ENCODE data around the gene PPME1. TPM values are rescaled to one million over a fixed set of nuclear protein-coding genes. Genes with fewer than 3 reads are reported as not detected.

PPME1 gene
- total RNA-seq, 1 donor from 2014 or later: 36.8 TPM

GRCh38 chr11:74154620-74155281 lies 16.3 kb upstream of the PPME1 start:
- intact Hi-C loops (cut with DNase I): no loop called here
- no peak for DNase-seq (ENCODE audit: low spot score)

DNA sequence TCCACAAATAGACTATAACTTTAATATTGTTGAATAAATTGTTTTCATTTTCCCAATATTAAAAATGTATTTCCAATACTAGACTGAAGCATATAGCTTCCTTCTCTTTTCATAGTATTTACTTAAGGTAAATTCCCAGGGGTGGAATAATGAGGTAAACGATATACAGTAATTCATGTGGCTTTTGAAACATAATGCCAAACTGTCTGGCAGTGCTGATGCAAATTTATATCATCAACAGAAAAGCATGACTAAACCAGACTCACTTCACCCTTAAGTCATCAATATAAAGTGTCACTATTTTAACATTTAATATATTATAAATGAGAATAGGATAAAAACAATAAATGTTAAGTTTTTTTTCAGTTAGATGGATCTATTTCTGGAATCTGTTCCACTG lies 13.9 kb upstream of the PPME1 start:
- intact Hi-C loops (cut with DNase I): no loop called here
- DNase-seq (ENCODE audit: low spot score): no peak

DNA sequence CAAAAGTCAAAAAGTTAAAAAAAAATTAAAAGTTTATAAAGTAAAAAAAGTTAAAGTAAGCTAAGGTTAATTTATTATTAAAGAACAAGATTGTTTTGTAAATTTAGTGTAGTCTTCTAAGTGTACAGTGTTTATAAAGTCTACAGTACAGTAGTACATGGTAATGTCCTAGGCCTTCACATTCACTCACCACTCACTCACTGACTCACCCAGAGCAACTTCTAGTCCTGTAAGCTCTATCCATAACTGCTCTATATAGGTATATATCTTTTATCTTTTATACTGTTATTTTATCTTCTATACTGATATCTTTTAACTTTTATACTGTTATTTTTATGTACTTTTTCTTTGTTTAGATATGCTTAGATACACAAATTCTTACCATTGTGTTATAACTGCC lies 11.4 kb upstream of the PPME1 start:
- no peak for DNase-seq (ENCODE audit: low spot score)
- intact Hi-C loops (cut with DNase I): no loop called here

DNA sequence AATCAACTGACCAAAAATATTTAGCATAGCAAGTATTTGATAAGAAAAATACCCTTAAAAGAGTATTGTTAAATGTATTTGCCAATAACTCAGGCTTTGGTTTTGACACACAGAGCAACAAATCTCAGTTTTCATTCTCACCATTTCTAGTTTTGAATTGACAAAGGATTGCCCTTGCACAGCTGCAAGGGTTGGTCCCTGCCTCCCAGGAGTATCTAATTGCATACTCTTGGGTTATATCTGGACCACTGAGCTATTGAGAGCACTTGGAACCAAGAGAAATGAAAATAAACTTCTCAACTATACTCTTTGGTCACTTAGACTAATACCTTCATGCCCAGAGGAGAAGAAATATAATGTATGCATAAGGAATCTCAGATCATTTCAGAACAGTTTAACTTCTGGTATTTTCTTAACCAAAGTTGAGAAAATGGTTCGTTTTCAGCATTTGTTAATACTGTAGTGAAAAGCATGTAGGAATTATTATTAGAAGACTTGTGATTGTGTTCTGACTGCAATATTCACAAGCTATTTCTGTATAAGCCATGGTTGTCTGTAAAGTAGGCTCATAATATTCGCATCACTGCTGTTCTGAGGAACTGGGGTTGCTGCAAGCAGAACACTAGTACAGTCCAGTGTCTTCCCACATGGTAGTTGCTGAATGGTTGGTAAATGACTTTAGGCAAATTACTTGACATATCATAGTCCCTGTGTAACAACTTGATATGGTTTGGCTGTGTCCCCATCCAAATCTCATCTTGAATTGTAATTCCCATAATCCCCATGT lies 8.2 kb upstream of the PPME1 start:
- no peak for DNase-seq (ENCODE audit: low spot score)
- intact Hi-C loops (cut with DNase I): no loop called here

- intact Hi-C loops (cut with DNase I): no loop called here
- DNase-seq (ENCODE audit: low spot score): no peak
Observed at GRCh38 chr11:74168838-74169237, 2.3 kb upstream of the PPME1 start.

- DNase-seq (ENCODE audit: low spot score): no peak
- intact Hi-C loops (cut with DNase I): no loop called here
Observed at GRCh38 chr11:74169738-74170458, 1.2 kb upstream of the PPME1 start.

DNA sequence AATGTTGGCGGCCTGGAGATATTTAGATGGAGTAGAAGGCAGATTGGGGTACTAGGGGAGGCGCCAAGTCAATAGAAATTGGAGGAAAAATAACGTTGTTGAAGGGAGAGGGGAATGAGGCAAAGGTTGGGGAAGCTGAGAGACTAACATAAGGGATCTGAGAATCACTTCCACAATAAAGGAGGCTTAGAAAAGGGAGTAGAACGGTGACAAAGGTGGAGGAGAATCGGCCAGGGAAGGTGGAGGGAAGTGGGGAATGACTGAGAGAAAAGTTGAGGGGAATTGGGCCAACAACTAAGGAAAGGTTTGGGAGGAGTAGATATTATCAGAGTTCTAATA lies 510 bp downstream of the PPME1 start:
- intact Hi-C loops (cut with DNase I): no loop called here
- no peak for DNase-seq (ENCODE audit: low spot score)

- DNase-seq (ENCODE audit: low spot score): no peak
- intact Hi-C loops (cut with DNase I): no loop called here
Observed at GRCh38 chr11:74171997-74172396, 908 bp downstream of the PPME1 start.

- no peak for DNase-seq (ENCODE audit: low spot score)
- intact Hi-C loops (cut with DNase I): no loop called here
Observed at GRCh38 chr11:74175920-74176319, 4.8 kb downstream of the PPME1 start.

DNA sequence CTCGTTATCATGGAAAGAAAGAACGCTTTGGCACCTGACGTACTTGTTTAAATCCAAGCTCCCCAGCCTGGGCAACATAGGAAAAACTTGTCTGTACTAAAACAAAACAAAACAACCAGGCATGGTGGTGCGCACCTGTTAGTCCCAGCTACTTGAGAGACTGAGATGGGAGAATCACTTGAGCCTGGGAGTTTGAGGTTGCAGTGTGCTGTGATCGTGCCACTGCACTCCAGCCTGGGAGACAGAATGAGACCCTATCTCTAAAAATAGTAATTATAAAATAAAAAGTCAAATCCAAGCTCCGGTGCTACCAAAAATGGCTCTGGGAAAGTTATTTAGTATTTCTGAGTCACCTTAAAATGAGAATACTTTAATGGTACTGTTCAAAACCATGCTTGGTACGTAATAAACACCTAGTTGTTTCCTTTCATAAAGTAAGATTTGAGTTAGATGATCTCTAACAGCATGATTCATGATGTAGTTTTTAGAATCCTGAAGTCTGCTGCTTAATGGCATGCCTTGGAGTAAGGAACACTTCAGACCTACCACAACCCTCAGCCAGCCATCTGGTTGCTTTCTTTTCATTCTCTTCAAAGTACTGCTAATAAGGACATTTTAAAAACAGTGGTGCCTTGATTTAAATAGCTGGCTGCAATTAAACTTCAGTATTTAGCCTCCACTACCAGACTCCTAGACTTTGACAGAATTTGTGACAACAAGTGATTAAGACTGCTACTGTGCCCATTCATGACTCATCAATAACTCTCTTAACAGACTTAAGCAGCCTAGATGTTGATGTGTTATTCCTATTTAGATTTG lies 8.4 kb downstream of the PPME1 start:
- intact Hi-C loops (cut with DNase I): no loop called here

GRCh38 chr11:74182635-74183034 lies 11.5 kb downstream of the PPME1 start:
- no peak for DNase-seq (ENCODE audit: low spot score)
- intact Hi-C loops (cut with DNase I): no loop called here

More for the DNA sequence above, 8.4 kb downstream of the PPME1 start:
- DNase-seq (ENCODE audit: low spot score): no peak

DNA sequence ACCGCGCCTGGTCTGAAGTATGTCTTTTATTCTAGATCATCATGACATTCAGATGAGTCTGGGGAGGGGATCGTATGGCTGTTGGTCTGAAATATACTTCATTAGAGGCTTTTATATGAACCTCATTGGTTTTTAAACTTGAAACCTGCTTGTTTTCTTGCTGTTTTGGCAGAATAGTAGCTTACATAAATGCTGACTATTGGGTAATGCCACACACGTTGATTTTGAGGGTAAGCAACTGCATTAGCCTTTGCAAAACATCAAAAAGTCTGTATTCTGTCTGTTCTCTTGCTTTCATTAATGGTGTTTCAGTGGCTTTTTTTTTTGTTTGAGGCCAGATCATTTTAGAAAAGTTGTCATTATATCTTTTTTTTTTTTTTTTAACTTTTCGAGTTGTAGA lies 14.2 kb downstream of the PPME1 start:
- intact Hi-C loops (cut with DNase I): no loop called here
- DNase-seq (ENCODE audit: low spot score): no peak

- no peak for DNase-seq (ENCODE audit: low spot score)
- intact Hi-C loops (cut with DNase I): no loop called here
Observed at GRCh38 chr11:74185695-74186094, 14.6 kb downstream of the PPME1 start.

- intact Hi-C loops (cut with DNase I): no loop called here
- DNase-seq (ENCODE audit: low spot score): no peak
Observed at GRCh38 chr11:74195828-74196227, 24.7 kb downstream of the PPME1 start.

DNA sequence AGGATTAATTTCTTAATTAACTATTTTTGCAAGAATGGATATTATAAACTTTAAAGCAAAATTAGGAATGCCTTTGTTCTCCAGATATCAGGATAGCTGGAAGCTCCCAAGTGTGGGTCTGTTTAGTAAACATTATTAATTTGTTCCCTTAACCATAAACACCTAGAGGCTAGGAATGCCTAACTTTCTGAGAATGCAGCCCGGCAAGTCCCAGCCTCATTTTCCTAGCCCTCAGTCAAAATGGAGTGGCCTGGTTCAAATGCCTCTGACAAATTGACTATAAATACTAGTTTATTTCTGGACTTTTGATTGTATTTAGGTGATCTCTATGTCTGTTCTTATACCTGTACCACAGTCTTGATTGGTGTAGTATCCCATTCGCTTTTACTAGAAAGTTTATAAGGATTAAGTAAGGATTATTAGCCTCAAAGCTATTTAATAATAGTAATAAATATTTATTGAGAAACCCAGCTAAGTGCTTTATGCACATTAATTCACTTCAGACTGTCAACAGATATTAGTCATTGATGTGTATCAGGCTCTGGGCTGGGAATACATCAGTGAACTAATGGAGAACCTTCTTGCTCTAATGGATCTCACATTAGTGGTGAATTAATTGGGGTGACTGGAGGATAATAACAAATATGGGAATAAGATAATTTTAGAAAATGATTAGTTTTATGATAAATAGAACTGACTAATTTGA lies 25.8 kb downstream of the PPME1 start:
- intact Hi-C loops (cut with DNase I): no loop called here
- no peak for DNase-seq (ENCODE audit: low spot score)

GRCh38 chr11:74203966-74204365 lies 32.9 kb downstream of the PPME1 start:
- intact Hi-C loops (cut with DNase I): no loop called here
- DNase-seq (ENCODE audit: low spot score): no peak

GRCh38 chr11:74204701-74205100 lies 33.6 kb downstream of the PPME1 start:
- intact Hi-C loops (cut with DNase I): no loop called here
- no peak for DNase-seq (ENCODE audit: low spot score)

DNA sequence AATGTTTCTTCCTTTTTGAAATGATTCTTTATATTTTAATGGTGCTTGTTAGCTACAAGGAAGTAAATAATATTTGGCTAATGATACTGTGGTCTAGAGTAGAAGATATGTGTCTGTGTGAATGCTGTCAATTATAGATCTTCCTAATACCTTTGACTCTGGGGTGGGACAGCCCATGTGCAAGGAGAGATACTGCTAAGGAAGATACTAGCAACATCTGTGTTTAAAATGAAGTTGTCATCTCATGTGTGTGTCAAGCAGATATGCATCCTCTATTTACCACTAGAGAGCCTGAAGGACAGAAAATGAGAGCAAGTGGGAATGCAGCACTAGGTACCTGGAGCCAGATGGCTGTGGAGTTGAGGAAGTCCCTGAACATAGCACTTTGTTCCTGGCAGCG lies 34.1 kb downstream of the PPME1 start:
- intact Hi-C loops (cut with DNase I): no loop called here
- DNase-seq (ENCODE audit: low spot score): no peak

DNA sequence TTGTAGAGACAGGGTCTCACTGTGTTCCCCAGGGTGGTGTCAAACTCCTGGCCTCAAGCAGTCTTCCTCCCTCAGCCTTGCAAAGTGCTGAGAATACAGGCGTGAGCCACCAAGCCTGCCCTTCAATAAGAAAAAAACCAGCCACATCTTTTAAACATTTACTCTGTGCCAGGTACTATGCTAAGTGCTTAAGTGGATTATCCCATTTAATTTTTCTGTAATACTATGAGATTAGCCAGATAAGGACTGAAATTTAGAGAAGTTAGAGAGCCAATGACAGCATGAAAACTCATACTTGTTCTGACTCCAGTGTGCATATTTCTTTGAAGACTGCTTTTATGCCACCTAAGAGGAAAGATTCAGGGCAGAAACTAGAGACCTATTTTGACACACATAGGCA lies 35.7 kb downstream of the PPME1 start:
- no peak for DNase-seq (ENCODE audit: low spot score)
- intact Hi-C loops (cut with DNase I): no loop called here

Data from cardiac septum (tissue), 1 donor.